PC-9 (cell line): Measurements from ENCODE around the gene SPINK5. TPM values are rescaled to one million over a fixed set of nuclear protein-coding genes. Genes with fewer than 3 reads are reported as not detected.

ENCODE experiments used
- BruUV-seq: library from RNA; stranded (reverse); fragments of 400-500 nt; replicated peaks from 2 replicates; lab custom pipeline; 2021; lab: Mats Ljungman, UMichigan
- CTCF ChIA-PET: fragments of 300-600 bp; sonication (Branson Sonifier 250); formaldehyde crosslinking; loops from one replicate; lab custom pipeline; 2022; ENCODE audit warnings: antibody characterized with exemption; lab: Charles Lee
- POLR2A ChIA-PET: fragments of 300-600 bp; sonication (Branson Sonifier 250); formaldehyde crosslinking; loops from one replicate; lab custom pipeline; 2022; ENCODE audit warnings: antibody characterized with exemption; ENCODE audit not compliant: unreplicated experiment; lab: Charles Lee
- DNase-seq, 2 experiments: peaks; one replicate each; pipeline versions ENCODE4 v3.0.0 to v3.0.0-alpha.2; 2015 to 2022; ENCODE audit warnings: mixed read lengths in 1 of 2
- H2AFZ ChIP-seq: fragments of 200-600 bp; sonication (generic); 2 replicates; pipeline ENCODE4 v1.8.1; 2017; ENCODE audit warnings: antibody characterized with exemption
- H3F3A ChIP-seq: fragments of 200-600 bp; sonication (generic); 2 replicates; pipeline ENCODE4 v1.8.1; 2017; ENCODE audit warnings: antibody characterized with exemption, mild to moderate bottlenecking, low read depth; ENCODE audit not compliant: insufficient read depth
- H3K27ac ChIP-seq: fragments of 200-600 bp; sonication (generic); 2 replicates; pipeline ENCODE4 v1.6.1; 2016; ENCODE audit warnings: mixed run types
- H3K27me3 ChIP-seq: fragments of 200-600 bp; sonication (generic); 2 replicates; pipeline ENCODE4 v1.6.1; 2016; ENCODE audit warnings: low read depth, mixed run types; ENCODE audit not compliant: insufficient read depth
- H3K36me3 ChIP-seq: fragments of 200-600 bp; sonication (generic); 2 replicates; pipeline ENCODE4 v1.6.1; 2016; ENCODE audit warnings: low read depth, mixed run types
- H3K4me1 ChIP-seq: fragments of 200-600 bp; sonication (generic); replicated peaks from 2 replicates; pipeline ENCODE4 v1.6.1; 2016; ENCODE audit warnings: mixed run types; ENCODE audit not compliant: insufficient read depth
- H3K4me2 ChIP-seq: fragments of 200-600 bp; sonication (generic); 2 replicates; pipeline ENCODE4 v1.6.1; 2017; ENCODE audit warnings: mixed run types
- H3K4me3 ChIP-seq: fragments of 200-600 bp; sonication (generic); 2 replicates; pipeline ENCODE4 v1.6.1; 2016; ENCODE audit warnings: mixed run types
- H3K79me2 ChIP-seq: fragments of 200-600 bp; sonication (generic); 2 replicates; pipeline ENCODE4 v1.6.1; 2017; ENCODE audit warnings: low read depth, mixed run types
- H3K9me2 ChIP-seq: fragments of 200-600 bp; sonication (generic); 2 replicates; pipeline ENCODE4 v1.8.1; 2017; ENCODE audit warnings: mild to moderate bottlenecking; ENCODE audit not compliant: insufficient read depth
- H3K9me3 ChIP-seq: fragments of 200-600 bp; sonication (generic); 2 replicates; pipeline ENCODE4 v1.8.1; 2016; ENCODE audit warnings: low read depth; ENCODE audit not compliant: insufficient read depth
- H4K20me1 ChIP-seq: fragments of 200-600 bp; sonication (generic); 2 replicates; pipeline ENCODE4 v1.8.1; 2017; ENCODE audit not compliant: insufficient read depth
- EZH2 ChIP-seq: fragments of 200-600 bp; sonication (generic); IDR thresholded peaks from 2 replicates; pipeline ENCODE4 v1.8.0; 2017; ENCODE audit warnings: antibody characterized with exemption, low read depth
- intact Hi-C: fragments of 100-400 bp; cut with micrococcal nuclease; formaldehyde crosslinking; loops from one replicate; pipeline ENCODE4 v1.10.0; 2022; ENCODE audit not compliant: unreplicated experiment
- total RNA-seq: library from RNA; stranded (reverse); gene quantifications from 2 replicates; pipeline ENCODE4 v1.2.3, GENCODE V29; 2021
- TF ChIP-seq, protein P1 (sequence below): fragments of 200-600 bp; sonication (generic); conservative IDR thresholded peaks from 2 replicates; pipeline ENCODE4 v1.6.1; 2017; ENCODE audit warnings: mixed run types, antibody characterized with exemption, mild to moderate bottlenecking, moderate library complexity

Gene SPINK5
- total RNA-seq, 1 experiment from 2014 or later, result not detected

DNA sequence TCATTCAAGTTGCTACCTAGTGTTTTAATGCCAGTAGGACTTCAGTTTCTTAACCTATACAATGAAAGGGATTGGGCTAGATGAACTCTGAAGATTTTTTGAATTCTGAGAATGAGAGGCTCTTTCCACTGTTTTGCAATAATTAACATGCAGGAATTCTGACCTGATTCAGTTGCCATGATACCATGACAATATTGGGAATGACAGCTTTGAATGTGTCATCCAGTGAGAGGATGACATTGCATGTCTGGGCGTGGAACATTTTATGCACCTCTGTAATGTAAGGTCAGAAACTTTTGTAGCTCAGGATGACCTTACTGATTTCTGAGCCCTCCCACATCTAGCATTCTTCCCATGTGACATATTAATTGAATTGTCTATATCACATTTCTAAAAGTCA lies 30.6 kb upstream of the SPINK5 start:
- H3K36me3 ChIP-seq, result no peaks in the 10 kb centered on the region
- POLR2A ChIA-PET, result no interaction called here
- DNase-seq, result no peak
- H4K20me1 ChIP-seq, result no peaks in the 10 kb centered on the region
- no peaks in the 10 kb centered on the region for H3K27me3 ChIP-seq
- H3K27ac ChIP-seq, result no peak overlapping the region
- CTCF ChIA-PET, result no interaction called here
- TF ChIP-seq EZH2, result no peak
- TF ChIP-seq, protein P1, sequence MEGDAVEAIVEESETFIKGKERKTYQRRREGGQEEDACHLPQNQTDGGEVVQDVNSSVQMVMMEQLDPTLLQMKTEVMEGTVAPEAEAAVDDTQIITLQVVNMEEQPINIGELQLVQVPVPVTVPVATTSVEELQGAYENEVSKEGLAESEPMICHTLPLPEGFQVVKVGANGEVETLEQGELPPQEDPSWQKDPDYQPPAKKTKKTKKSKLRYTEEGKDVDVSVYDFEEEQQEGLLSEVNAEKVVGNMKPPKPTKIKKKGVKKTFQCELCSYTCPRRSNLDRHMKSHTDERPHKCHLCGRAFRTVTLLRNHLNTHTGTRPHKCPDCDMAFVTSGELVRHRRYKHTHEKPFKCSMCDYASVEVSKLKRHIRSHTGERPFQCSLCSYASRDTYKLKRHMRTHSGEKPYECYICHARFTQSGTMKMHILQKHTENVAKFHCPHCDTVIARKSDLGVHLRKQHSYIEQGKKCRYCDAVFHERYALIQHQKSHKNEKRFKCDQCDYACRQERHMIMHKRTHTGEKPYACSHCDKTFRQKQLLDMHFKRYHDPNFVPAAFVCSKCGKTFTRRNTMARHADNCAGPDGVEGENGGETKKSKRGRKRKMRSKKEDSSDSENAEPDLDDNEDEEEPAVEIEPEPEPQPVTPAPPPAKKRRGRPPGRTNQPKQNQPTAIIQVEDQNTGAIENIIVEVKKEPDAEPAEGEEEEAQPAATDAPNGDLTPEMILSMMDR, result no peak
- H3K4me1 ChIP-seq, result no peaks in the 10 kb centered on the region
- BruUV-seq, result no TSS peak
- intact Hi-C loops, result no loop called here
- no peaks in the 10 kb centered on the region for H3F3A ChIP-seq
- H2AFZ ChIP-seq, result no peak overlapping the region
- no peaks in the 10 kb centered on the region for H3K79me2 ChIP-seq
- H3K9me2 ChIP-seq, result no peaks in the 10 kb centered on the region
- H3K4me2 ChIP-seq, result no peak overlapping the region
- no peak overlapping the region for H3K4me3 ChIP-seq
- no peaks in the 10 kb centered on the region for H3K9me3 ChIP-seq

DNA sequence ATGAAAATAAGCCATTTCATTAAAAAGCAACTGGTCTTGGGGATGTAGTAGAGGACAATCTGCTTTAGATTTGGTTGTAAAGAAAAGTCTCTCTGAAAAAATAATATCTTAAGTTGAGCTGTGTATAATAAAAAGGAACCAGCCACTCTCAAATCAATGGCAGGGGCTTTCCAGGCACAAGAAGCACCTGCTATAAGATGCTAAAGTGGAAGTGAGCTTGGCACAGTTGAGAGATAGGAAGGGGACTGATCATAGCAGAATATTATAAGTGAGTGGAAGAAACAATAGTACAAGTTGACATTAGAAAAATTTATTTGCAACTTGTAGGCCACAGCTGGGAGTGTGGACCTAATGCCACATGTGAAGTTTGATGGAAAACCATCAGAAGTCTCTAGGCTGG lies 28.1 kb upstream of the SPINK5 start:
- Histone ChIP-seq H3K79me2 (no peaks in the 10 kb centered on the region), H3K9me3 (no peaks in the 10 kb centered on the region), H3K27ac (no peak overlapping the region), H3K9me2 (no peaks in the 10 kb centered on the region), H3K4me1 (no peaks in the 10 kb centered on the region), H3K27me3 (no peaks in the 10 kb centered on the region), H3K36me3 (no peaks in the 10 kb centered on the region), H3K4me3 (no peak overlapping the region), H3K4me2 (no peak overlapping the region), H3F3A (no peaks in the 10 kb centered on the region), H4K20me1 (no peaks in the 10 kb centered on the region), H2AFZ (no peak overlapping the region)
- BruUV-seq, result no TSS peak
- no peak for DNase-seq
- intact Hi-C loops, result no loop called here
- TF ChIP-seq EZH2, result no peak
- TF ChIP-seq, protein P1, result no peak
- ChIA-PET POLR2A (no interaction called here), CTCF (no interaction called here)

DNA sequence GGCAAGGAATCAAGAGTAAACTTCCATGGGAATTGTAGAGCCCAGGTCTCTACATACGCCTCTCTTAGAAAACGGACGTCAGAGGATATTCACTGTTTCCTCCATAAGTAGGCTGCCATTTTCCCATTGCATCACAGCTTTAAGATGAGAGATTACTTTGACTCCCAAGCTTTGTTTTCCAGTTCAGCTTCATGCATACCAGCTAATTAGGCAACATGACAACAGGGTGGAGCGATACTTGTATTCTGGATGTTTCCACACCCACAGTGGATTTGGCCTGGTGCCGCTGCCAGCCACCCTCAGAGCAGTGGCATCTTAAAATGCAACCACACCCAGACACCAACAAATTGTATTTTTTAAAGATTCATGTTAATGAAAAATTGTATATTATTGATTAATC lies 20.9 kb upstream of the SPINK5 start:
- Histone ChIP-seq H2AFZ (no peak overlapping the region), H3K4me3 (no peak overlapping the region), H3K36me3 (no peaks in the 10 kb centered on the region), H3K27ac (no peak overlapping the region), H4K20me1 (no peaks in the 10 kb centered on the region), H3F3A (no peaks in the 10 kb centered on the region), H3K4me2 (no peak overlapping the region), H3K27me3 (peaks cover 6% of the 10 kb centered on the region; the same call in 1 of the 2 replicates), H3K9me3 (no peaks in the 10 kb centered on the region), H3K4me1 (no peaks in the 10 kb centered on the region), H3K9me2 (0 out of 2 replicates have a peak, but pooled peaks cover 3% of the 10 kb centered on the region), H3K79me2 (no peaks in the 10 kb centered on the region)
- no peak for DNase-seq
- BruUV-seq, result no TSS peak
- TF ChIP-seq, protein P1, result no peak
- TF ChIP-seq EZH2, result no peak
- intact Hi-C loops, result no loop called here
- POLR2A ChIA-PET, result no interaction called here
- CTCF ChIA-PET, result no interaction called here
